T1000 (cell line): ENCODE measurements around the gene WAS.
"Not testable (repeated sequence)": the region's sequence is repeated elsewhere in the genome, so short reads cannot be mapped to it uniquely, and the experiment has no call there.

ENCODE experiments used
- DNase-seq: peaks from one replicate; lab custom pipeline; 2025; ENCODE audit warnings: mixed read lengths; lab: John Stamatoyannopoulos, UW

WAS gene

DNA sequence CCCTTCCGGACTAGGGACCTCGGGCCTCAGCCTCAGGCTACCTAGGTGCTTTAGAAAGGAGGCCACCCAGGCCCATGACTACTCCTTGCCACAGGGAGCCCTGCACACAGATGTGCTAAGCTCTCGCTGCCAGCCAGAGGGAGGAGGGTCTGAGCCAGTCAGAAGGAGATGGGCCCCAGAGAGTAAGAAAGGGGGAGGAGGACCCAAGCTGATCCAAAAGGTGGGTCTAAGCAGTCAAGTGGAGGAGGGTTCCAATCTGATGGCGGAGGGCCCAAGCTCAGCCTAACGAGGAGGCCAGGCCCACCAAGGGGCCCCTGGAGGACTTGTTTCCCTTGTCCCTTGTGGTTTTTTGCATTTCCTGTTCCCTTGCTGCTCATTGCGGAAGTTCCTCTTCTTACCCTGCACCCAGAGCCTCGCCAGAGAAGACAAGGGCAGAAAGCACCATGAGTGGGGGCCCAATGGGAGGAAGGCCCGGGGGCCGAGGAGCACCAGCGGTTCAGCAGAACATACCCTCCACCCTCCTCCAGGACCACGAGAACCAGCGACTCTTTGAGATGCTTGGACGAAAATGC, at the start of gene WAS:
Gene WAS, plus strand, starts transcription at position 389 of the 572 bp plus-strand sequence. Its CDS starts 55 bp downstream, at position 444.
- no peak for DNase-seq

DNA sequence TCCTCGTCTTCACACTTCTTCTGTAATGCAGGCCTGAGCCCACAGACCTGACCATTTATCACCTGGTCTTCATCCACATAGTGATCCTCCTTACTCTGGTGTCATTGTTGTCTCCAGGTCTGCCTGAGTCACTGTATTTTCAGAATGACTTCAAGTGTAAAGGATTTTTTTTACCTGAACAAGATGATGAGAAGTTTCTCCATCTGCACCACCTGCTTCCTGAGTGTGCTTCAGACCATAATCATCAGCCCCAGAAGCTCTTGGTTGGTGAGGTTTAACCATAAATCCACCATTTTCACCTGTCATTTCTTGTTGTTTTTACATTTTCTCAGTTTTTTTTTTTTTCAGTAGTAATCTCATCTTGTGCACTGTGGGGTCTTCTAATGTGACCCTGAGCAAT, 47.3 kb upstream of the WAS start:
- no peak for DNase-seq

DNA sequence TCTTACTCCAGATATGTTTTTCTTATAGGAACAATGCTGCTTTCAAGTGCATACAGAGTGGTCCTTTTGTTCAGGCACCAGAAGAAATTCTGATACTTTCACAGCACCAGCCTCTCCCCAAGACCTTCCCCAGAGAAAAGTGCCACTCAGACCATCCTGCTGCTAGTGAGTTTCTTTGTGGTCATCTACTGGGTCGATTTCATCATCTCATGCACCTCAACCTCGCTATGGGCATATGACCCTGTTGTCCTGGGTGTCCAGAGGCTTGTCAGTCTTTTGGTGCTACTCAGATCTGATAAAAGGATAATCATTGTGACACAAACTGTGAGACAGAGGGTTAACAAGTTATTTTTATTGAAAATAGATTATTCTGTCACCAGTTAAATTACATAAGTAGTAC, 46.8 kb upstream of the WAS start:
- DNase-seq = no peak

DNA sequence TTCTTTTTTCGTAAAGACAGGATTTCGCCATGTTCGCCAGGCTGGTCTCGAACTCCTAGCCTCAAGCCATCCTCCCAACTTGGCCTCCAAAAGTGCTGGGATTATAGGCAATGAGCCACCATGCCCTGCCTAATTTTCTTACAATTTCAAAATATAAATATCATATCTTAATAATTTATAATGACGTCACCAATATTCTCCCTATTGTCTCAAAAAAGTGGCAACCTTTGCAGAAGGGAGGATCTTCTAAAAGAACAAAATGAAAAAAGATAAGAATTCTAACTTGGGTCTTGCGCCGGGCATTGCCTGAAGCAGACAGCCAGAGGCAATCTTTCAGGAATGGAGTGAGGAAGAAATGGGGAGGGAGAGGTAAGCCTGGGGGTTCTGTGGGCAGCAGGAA, 37.9 kb upstream of the WAS start:
- no peak for DNase-seq

DNA sequence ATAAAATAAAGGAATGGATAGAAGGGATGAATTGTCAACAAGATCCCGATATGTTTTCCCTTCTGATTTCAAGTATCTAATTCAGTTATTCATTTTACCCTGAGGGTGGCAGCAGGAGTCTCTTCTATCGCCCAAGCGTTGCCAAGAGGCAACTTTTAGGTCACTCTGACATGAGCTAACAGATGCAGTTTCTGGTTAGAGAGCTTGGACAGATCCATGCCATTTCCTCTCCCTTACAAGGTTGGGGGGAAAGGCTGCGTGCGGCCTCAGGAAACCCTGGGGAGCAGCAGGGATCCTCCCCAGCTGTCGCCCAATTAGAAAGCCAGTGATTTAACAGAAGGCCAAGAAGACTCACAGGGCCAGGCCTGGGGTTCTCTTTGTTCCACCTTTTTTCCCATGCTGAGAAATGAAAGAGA, 35.3 kb upstream of the WAS start:
- DNase-seq = no peak

DNA sequence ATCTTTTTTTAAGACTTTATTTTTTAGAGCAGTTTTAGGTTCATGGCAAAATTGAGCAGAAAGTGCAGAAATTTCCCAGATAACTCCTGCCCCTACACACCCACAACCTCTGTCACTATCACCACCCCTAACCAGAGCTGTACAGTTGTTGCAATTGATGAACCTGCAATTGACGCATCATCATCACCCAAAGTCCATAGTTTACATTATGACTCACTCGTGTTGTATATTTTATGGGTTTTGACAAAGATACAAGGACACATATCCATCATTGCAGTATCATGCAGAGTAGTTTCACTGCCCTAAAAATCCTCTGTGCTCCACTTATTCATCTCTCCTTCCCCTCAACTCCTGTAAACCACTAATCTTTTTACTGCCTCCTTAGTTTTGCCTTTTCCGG, 34.5 kb upstream of the WAS start:
- no peak for DNase-seq

DNA sequence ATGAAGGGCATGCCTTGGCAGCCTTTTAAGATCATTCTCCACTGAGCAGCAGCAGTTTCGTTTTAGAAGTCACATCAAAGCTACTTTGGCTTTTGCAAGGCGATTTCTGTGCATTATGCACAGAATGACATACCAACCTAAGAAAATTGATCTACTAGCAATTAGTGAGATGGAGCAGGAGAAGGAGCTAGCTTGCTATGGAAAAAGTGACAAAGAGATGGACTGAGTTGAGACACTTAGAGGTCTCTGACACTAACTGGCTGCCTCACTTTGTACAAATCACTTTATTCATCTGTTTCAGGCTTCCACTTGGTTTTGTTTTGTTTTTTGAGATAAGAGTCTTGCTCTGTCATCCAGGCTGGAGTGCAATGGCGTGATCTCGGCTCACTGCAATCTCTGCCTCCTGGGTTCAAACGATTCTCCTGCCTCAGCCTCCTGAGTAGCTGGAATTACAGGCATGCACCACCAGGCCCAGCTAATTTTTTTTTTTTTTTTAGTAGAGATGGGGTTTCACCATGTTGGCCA, 31.5 kb upstream of the WAS start:
- DNase-seq = not testable (repeated sequence)

DNA sequence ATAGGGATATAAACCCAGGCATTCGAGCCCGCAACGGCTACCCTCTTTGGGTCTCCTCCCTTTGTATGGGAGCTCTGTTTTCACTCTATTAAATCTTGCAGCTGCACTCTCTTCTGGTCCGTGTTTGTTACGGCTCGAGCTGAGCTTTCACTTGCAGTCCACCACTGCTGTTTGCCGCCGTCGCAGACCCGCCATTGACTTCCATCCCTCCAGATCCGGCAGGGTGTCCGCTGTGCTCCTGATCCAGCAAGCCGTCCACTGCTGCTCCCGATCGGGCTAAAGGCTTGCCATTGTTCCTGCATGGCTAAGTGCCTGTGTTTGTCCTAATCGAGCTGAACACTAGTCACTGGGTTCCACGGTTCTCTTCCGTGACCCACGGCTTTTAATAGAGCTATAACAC, 28.9 kb upstream of the WAS start:
- not testable (repeated sequence) for DNase-seq

DNA sequence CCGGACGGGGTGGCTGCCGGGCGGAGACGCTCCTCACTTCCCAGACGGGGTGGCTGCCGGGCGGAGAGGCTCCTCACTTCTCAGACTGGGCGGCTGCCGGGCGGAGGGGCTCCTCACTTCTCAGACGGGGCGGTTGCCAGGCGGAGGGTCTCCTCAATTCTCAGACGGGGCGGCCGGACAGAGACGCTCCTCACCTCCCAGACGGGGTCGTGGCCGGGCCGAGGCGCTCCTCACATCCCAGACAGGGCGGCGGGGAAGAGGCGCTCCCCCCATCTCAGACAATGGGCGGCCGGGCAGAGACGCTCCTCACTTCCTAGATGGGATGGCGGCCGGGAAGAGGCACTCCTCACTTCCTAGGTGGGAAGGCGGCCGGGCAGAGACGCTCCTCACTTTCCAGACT, 23.9 kb upstream of the WAS start:
- DNase-seq = not testable (repeated sequence)

DNA sequence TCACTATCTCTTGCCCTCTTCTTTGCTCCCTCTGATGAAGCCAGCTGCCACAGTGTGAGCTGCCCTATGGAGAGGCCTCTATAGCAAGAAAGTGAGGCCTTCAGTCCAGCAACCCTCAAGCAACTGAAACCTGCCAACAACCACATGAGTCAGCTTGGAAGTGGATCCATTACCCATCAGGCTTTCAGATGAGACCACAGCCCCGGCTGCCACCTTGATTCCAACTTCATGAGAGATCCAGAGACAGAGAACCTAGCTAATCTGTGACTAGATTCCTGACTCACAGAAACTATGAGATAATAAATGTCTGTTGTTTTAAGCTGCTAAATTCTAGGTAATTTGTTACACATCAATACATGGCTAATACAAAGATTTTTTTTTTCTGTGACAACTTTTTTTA, 20.4 kb upstream of the WAS start:
- DNase-seq = no peak

DNA sequence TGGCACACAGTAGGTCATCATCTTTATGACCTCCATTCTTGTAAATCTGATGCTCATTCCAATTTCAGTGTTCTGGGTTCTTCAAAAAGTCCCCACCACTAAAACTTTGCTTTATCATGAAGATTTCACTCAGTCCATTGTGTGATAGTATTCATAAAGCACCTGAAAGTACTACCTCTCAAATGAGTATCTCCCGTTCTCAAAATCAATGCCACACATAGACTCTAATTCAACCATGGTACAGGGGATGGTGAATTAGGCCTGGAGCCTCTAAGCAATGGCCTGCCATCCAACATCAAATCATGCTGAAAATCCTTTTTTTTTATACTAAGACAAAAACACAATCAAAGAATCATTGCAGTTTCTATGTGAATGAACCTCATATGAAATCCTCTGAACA, 19.4 kb upstream of the WAS start:
- DNase-seq = no peak

DNA sequence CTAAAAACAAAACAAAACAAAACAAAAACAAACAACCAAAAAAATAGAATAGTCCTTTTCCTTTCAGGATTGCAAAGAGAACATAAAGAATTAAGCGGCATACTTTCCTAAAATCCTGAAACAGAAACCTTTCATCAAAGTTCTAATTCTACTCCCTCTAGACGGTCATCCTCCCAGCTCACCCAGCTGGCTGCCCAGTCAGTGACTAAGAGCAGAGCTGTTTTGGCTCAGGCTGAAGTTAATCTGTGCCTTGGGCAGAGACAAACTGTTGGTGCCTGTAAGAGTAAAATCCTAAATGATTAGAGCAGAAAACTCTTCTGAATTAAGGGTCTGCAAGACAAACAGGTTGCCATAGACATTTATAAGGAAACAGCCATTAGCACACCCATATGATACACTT, 17.6 kb upstream of the WAS start:
- no peak for DNase-seq

DNA sequence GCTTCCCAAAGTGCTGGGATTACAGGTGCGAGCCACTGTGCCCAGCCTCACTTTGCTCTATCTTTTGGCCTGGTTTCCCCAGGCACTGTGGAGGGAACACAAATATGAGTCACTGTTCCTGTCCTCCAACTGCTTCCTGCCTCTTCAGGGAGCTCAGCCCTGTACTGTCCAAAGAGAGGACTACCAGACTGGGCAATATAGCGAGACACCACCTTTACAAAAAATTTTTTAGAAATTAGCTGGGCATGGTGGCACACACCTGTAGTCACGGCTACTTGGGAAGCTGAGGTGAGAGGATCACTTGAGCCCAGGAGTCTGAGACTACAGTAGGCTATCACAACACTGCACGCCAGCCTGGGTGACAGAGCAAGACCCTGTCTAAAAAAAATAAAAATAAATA, 16.9 kb upstream of the WAS start:
- DNase-seq = no peak

DNA sequence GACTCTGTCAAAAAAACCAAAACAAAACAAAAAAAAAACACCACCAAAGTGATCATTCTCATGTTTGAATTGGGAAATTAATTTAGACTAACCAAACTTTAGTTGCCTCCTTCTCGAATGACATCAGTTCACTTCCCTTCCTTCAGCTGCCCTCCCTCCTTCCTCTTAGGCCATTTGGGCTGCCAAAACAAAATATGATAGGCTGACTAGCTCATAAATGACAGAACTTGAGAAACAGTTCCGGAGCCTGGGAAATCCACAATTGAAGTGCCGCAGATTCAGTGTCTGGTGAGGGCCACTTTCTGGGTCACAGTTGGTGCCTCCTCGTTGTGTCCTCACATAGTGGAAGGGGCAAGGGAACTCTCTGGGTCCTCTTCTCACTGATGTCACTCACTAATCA, 16.1 kb upstream of the WAS start:
- DNase-seq = no peak

DNA sequence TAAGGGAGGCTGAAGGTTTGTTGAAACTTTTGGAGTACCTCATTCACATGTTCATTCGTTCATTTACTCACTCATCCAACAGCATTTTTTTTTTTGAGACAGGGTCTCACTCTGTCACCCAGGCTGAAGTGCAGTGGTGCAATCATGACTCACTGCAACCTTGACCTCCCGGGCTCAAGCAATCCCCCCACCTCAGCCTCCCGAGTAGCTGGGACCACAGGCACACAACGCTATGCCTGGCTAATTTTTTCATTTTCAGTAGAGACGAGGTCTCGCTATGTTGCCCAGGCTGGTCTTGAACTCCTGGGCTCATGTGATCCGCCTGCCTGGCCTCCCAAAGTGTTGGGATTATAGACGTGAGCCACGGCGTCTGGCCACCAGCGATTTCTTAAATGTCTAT, 15.4 kb upstream of the WAS start:
- not testable (repeated sequence) for DNase-seq

DNA sequence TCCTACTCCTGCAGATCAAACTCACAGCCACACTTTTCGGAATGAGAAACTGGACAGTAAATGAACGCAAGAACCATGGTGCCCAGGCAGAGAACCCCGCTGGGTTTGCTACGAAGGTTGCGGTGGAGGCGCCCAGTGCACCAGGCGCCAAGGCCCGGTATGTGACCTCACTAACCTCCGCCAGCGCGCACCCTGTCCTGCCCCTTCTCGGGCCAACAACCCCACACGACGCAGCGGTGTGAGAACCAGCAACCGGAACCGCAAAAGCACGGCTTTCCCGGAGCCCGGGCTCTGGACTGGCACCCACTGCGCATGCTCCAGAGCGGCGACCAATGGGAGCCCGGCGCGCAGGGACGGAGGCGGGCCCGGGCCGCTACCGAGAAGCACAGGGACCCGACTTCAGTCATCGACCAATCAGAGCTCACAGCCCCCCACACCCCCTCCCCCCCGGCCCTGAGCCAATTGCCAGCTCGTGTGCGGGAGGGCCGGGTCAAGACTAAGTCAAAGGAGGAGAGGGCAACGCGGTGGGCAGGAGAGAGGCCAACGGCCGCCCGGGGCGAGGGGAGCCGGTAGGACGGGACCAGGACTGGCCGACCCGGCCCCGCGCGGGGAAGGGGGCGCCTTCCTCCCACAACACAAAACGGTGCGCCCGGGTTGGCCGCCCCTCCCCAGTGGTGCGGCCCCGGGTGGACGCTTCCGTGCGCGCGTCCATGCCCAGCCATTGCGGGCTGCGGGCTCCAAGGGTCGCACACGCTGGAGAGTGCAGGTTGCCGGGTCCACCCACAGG, 7.3 kb upstream of the WAS start:
- DNase-seq = peak; percentile 85

DNA sequence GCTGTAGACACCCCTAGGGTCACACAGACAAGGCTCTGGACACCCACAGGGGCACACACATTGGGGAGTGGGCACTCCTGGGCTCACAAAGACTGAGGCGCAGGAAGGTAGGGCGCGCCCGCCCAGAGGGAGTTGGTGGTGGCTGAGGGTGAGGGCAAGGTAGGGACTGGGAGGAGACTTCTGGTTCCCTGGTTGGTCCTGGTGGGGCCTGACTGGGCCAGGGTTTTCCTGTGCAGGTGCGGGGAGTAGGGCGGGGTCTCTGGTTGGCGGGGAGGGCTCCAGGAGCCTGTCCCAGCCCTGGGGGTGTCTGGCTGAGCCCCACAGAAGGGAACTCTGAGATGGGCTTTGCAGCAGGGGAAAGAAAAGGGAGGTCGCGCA, 6.7 kb upstream of the WAS start:
- no peak for DNase-seq

DNA sequence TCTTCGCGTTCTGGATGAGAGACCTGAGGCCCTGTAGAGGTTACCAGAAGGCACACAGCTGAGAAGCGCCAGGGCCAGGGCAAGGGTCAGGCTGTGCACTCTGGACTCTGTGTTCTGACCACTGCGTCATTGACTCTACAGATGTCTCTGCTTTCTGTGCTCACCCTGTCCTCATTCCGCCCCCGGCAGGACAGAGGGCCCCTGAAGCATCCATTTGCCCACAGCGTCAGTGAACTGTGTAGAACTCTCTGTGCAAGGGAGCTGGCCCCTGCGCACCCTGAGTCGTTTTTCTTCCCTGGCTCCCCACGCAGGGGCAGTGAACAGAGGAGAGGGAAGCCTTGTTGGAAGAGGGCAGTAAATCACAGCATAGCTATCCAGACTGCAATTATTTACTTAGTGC, 6.1 kb upstream of the WAS start:
- no peak for DNase-seq

DNA sequence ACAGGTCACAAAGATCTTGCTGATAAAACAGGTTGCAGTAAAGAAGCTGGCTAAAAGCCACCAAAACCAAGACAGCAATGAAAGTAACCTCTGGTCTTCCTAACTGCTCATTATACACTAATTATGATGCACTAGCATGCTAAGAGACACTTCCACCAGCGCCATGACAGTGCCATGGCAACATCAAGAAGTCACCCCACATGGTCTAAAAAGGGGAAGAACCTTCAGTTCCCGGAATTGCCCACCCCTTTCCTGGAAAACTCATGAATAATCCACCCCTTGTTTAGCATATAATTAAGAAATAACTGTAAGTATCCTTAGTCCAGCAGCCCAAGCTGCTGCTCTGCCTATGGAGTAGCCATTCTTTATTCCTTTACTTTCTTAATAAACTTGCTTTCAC, 3.1 kb upstream of the WAS start:
- not testable (repeated sequence) for DNase-seq

DNA sequence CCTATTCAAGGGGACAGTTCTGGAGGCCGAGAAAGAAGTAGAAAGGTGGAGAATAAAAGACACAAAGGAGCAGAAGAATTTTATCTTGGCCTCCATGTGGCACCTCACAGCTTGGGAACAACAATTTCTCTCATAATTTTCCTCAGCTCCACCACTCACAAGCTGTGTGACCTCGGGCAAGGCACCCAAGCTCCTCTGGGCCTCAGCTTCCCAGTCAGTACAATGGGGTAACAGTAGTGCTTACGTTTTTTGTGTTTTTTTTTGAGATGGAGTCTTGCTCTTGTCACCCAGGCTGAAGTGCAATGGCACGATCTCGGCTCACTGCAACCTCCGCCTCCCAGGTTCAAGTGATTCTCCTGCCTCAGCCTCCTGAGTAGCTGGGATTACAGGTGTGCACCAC, 2.7 kb upstream of the WAS start:
- DNase-seq = not testable (repeated sequence)

DNA sequence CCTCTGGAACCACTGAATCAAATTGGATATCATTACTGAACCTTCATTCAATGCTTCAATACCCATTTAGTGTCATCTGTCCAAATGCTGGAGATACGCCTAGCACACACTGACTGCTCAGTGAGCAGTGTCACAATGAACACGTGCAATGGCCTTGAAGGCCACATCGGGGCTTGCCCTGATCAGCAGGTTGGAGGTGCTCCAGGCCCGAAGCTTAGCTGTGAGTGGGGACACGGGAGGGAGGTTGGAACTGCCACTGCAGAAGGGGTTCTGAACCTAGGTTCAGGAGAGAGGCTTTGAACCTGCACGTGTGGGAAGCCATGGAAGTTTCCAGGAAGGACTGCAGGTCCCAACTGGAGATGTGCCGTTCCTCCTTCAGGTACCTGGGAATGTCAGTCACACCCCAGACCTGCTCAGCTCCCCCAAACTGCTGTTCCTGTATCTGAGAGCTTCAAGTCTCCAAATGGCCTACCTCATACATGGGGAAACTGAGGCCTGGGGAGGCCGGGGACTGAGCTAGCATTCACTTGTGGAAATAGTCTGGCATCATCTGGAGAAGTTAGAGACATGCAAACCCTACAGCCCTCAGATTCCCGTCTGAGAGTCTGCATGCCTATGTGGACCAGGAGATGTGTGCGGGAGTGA, 1.9 kb upstream of the WAS start:
- no peak for DNase-seq

DNA sequence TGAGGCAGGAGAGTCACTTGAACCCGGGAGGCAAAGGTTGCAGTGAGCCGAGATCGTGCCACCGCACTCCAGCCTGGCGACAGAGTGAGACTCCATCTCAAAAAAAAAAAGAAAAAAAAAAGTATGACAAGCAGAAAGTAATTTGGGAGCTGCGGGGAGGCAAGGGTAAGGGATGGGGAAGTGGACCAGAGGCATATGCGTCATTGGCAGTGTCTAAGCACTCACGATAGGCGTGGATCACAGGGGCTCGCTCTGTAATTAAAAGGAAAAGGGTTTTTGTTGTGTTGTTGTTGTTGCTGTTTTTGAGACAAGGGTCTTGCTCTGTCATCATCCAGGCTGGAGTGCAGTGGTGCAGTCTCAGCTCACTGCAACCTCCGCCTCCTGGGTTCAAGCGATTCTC, 804 bp upstream of the WAS start:
- not testable (repeated sequence) for DNase-seq

DNA sequence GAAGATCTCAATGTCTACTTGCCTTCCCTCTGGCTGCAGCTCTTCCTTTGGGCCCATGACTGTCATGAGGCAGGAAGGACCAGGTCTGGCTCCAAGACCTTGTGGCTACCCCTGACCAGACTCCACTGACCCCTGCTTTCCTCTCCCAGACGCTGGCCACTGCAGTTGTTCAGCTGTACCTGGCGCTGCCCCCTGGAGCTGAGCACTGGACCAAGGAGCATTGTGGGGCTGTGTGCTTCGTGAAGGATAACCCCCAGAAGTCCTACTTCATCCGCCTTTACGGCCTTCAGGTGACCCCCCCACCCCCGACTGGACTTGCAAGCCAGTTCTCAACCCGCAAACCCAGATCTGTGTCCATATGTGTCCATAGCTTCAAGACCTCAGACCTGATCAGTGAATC, 535 bp downstream of the WAS start:
- no peak for DNase-seq
